A549 (cell line): ENCODE data around the gene MYO18A. TPM values are rescaled to one million over a fixed set of nuclear protein-coding genes. Genes with fewer than 3 reads are reported as not detected.
A peak's percentile ranks its signal among the peaks of the same experiment; 100 is the strongest.

Experiments
- ATAC-seq, 2 experiments: fragments of 200-7000 bp in 1 of 2; fragments of >200 bp in 1 of 2; cut with Nextera tagmentation in 1 of 2; cut with Tn5 transposase in 1 of 2; 3 replicates each; pipeline versions ENCODE4 v1.8.0 to v1.9.1; 2018 to 2020; ENCODE audit warnings: mild to moderate bottlenecking in 1 of 2, moderate library complexity in 1 of 2
- CTCF ChIA-PET: fragments of 300-600 bp; sonication (Branson Sonifier 250); formaldehyde crosslinking; extraction: SDS; loops from one replicate; lab custom pipeline; 2021; ENCODE audit warnings: antibody characterized with exemption, inconsistent platforms; lab: Yijun Ruan, JAX
- POLR2A ChIA-PET: fragments of 350-600 bp; formaldehyde crosslinking; extraction: SDS; loops from one replicate; lab custom pipeline; 2021; ENCODE audit warnings: antibody characterized with exemption, inconsistent platforms; lab: Yijun Ruan, JAX
- DNase-seq, 2 experiments: peaks; one replicate each; pipeline versions ENCODE4 v3.0.0 to v3.0.0-alpha.2; 2011 to 2016; ENCODE audit warnings: low read depth in 1 of 2, low spot score in 1 of 2
- FAIRE-seq: peaks from 2 replicates; lab custom pipeline; 2011; peaks lifted over from hg19 to GRCh38; lab: Jason Lieb, UNC
- H3K27ac ChIP-seq, 2 experiments: fragments of >200 bp; sonication (Bioruptor Twin); formaldehyde crosslinking; 3 replicates each; pipeline ENCODE4 v1.5.1; 2016 to 2017
- H3K4me1 ChIP-seq: fragments of >200 bp; sonication (Bioruptor Twin); formaldehyde crosslinking; 3 replicates; pipeline ENCODE4 v1.6.1; 2016
- H3K4me2 ChIP-seq: fragments of >200 bp; sonication (Bioruptor Twin); formaldehyde crosslinking; 3 replicates; pipeline ENCODE4 v1.6.1; 2016
- H3K4me3 ChIP-seq: fragments of >200 bp; sonication (Bioruptor Twin); formaldehyde crosslinking; 3 replicates; pipeline ENCODE4 v1.5.1; 2016
- H3K9me3 ChIP-seq: fragments of >200 bp; sonication (Bioruptor Twin); formaldehyde crosslinking; 3 replicates; pipeline ENCODE4 v1.6.1; 2016
- CHD2 ChIP-seq: fragments of 150-350 bp; IDR thresholded peaks from 2 replicates; pipeline ENCODE4 v1.6.1; 2014; ENCODE audit warnings: low read length; ENCODE audit not compliant: partially characterized antibody
- FOSL2 ChIP-seq, 2 experiments: fragments of 450-650 bp in 1 of 2; fragments of >200 bp in 1 of 2; sonication (Bioruptor Twin) in 1 of 2; formaldehyde crosslinking; IDR thresholded peaks; 2 replicates each; pipeline versions ENCODE4 v1.5.0 to v1.6.1; 2016 to 2020; ENCODE audit warnings: mild to moderate bottlenecking in 1 of 2, moderate library complexity in 1 of 2
- GATA3 ChIP-seq: IDR thresholded peaks from 2 replicates; pipeline ENCODE4 v1.6.1; 2012; ENCODE audit warnings: borderline replicate concordance
- HDAC2 ChIP-seq: fragments of 200-600 bp; sonication (generic); IDR thresholded peaks from 2 replicates; pipeline ENCODE4 v1.6.1; 2016
- KDM5A ChIP-seq: fragments of 200-600 bp; sonication (generic); IDR thresholded peaks from 2 replicates; pipeline ENCODE4 v1.6.1; 2016; ENCODE audit warnings: antibody characterized with exemption, mild to moderate bottlenecking
- NFE2L2 ChIP-seq: fragments of 150-350 bp; conservative IDR thresholded peaks from 2 replicates; pipeline ENCODE4 v1.6.1; 2014; ENCODE audit warnings: low read length
- RARB ChIP-seq: fragments of 250-450 bp; sonication (Bioruptor Pico); IDR thresholded peaks from 2 replicates; pipeline ENCODE4 v1.8.0; 2021; ENCODE audit warnings: mild to moderate bottlenecking, moderate library complexity
- RNF2 ChIP-seq: fragments of 200-600 bp; sonication (generic); IDR thresholded peaks from 2 replicates; pipeline ENCODE4 v1.6.1; 2016; ENCODE audit warnings: low read depth, mild to moderate bottlenecking, antibody characterized with exemption, moderate library complexity, borderline replicate concordance
- TP53 ChIP-seq: fragments of 250-450 bp; sonication (Bioruptor Pico); IDR thresholded peaks from 2 replicates; pipeline ENCODE4 v1.5.0; 2021; ENCODE audit warnings: mild to moderate bottlenecking, moderate library complexity
- WGBS: methylation state at CpG from one replicate; pipeline ENCODE4 v1.1.6; 2017; ENCODE audit errors: missing lambda C conversion rate; 5-methylcytosine and 5-hydroxymethylcytosine counted together
- polyA plus RNA-seq, 4 experiments: library from polyadenylated mRNA; depleted of rRNA in 3 of 4; stranded (reverse); fragments of >200 nt; fragmentation: RNase III in 1 of 4; extraction: RNeasy Plus Mini Kit Qiagen cat#74134 plus additional on column Dnase treatment in 1 of 4; gene quantifications; 2 replicates in 3 of 4; 3 replicates in 1 of 4; pipeline ENCODE4 v1.2.3, GENCODE V29; 2011 to 2017
- TF ChIP-seq, protein P1 (sequence below): IDR thresholded peaks from 2 replicates; pipeline ENCODE4 v1.6.1; 2012; ENCODE audit warnings: low read depth, borderline replicate concordance
- TF ChIP-seq, protein P2 (sequence below): fragments of 250-450 bp; sonication (Bioruptor Pico); IDR thresholded peaks from 2 replicates; pipeline ENCODE4 v1.5.0; 2020; ENCODE audit warnings: low read depth, mild to moderate bottlenecking, moderate library complexity
- TF ChIP-seq, protein P3 (sequence below): fragments of >200 bp; sonication (Bioruptor Twin); formaldehyde crosslinking; IDR thresholded peaks from 3 replicates; pipeline ENCODE4 v1.6.1; 2016
- TF ChIP-seq, protein P4 (sequence below): fragments of 250-450 bp; sonication (Bioruptor Pico); IDR thresholded peaks from 2 replicates; pipeline ENCODE4 v1.5.0; 2021; ENCODE audit warnings: mild to moderate bottlenecking, moderate library complexity, borderline replicate concordance

Gene MYO18A
- polyA plus RNA-seq, 2 of the 4 experiments (the other 2 are of a cell fraction): 12.3 to 28.4 TPM

- POLR2A ChIA-PET: interaction anchor here (3.8 to 4.3 kb wide), 2 partner anchors 30 to 115 kb away, joined by 28 to 47 read pairs; partner anchors contain the start of gene NUFIP2
- peaks cover 38% of the 10 kb centered on the region for H3K4me1 ChIP-seq
- ATAC-seq: peak in 1 of 2 experiments; percentile 8; a peak in 3 of 6 replicates
- peak overlapping the region; percentile 60; the same call in 2 of the 3 replicates for H3K4me3 ChIP-seq
- peak overlapping the region; percentile 88 for H3K4me2 ChIP-seq
- H3K9me3 ChIP-seq: no peaks in the 10 kb centered on the region; the same call in 2 of the 3 replicates
- H3K27ac ChIP-seq: peak overlapping the region; percentile 81 to 95
- CTCF ChIA-PET: interaction anchor here (0.6 to 12.8 kb wide), 11 partner anchors 15 to 212 kb away, joined by 3 to 263 read pairs (median 6); no protein-coding TSS in a partner anchor
- DNase-seq: peak; percentile 54 to 61
- TF ChIP-seq FOSL2 (IDR thresholded peaks at IDR 0.05): no peak
- no peak for TF ChIP-seq FOSL2 (CRISPR knock-in tag; IDR thresholded peaks at IDR 0.05)
- no peak for TF ChIP-seq NFE2L2
- TF ChIP-seq RNF2: no peak
- no peak for TF ChIP-seq GATA3
- TF ChIP-seq, protein P1, sequence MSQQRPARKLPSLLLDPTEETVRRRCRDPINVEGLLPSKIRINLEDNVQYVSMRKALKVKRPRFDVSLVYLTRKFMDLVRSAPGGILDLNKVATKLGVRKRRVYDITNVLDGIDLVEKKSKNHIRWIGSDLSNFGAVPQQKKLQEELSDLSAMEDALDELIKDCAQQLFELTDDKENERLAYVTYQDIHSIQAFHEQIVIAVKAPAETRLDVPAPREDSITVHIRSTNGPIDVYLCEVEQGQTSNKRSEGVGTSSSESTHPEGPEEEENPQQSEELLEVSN: no peak
- TF ChIP-seq KDM5A: no peak
- WGBS: 13% methylated on average over 4 of the region's 4 CpGs
- FAIRE-seq: no peak
These were observed 2.1 kb downstream of the MYO18A start for GRCh38 chr17:29177871-29178749.

- H3K9me3 ChIP-seq: no peaks in the 10 kb centered on the region
- peaks cover 38% of the 10 kb centered on the region for H3K4me1 ChIP-seq
- no peak for FAIRE-seq
- peak overlapping the region; percentile 81 to 95 for H3K27ac ChIP-seq
- TF ChIP-seq HDAC2 (no peak), CHD2 (no peak), TP53 (no peak), RARB (CRISPR knock-in tag) (no peak)
- TF ChIP-seq, protein P2, sequence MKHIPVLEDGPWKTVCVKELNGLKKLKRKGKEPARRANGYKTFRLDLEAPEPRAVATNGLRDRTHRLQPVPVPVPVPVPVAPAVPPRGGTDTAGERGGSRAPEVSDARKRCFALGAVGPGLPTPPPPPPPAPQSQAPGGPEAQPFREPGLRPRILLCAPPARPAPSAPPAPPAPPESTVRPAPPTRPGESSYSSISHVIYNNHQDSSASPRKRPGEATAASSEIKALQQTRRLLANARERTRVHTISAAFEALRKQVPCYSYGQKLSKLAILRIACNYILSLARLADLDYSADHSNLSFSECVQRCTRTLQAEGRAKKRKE (CRISPR knock-in tag): no peak
- TF ChIP-seq, protein P3, sequence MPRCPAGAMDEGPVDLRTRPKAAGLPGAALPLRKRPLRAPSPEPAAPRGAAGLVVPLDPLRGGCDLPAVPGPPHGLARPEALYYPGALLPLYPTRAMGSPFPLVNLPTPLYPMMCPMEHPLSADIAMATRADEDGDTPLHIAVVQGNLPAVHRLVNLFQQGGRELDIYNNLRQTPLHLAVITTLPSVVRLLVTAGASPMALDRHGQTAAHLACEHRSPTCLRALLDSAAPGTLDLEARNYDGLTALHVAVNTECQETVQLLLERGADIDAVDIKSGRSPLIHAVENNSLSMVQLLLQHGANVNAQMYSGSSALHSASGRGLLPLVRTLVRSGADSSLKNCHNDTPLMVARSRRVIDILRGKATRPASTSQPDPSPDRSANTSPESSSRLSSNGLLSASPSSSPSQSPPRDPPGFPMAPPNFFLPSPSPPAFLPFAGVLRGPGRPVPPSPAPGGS: no peak
- TF ChIP-seq, protein P4, sequence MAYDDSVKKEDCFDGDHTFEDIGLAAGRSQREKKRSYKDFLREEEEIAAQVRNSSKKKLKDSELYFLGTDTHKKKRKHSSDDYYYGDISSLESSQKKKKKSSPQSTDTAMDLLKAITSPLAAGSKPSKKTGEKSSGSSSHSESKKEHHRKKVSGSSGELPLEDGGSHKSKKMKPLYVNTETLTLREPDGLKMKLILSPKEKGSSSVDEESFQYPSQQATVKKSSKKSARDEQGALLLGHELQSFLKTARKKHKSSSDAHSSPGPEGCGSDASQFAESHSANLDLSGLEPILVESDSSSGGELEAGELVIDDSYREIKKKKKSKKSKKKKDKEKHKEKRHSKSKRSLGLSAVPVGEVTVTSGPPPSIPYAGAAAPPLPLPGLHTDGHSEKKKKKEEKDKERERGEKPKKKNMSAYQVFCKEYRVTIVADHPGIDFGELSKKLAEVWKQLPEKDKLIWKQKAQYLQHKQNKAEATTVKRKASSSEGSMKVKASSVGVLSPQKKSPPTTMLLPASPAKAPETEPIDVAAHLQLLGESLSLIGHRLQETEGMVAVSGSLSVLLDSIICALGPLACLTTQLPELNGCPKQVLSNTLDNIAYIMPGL (CRISPR knock-in tag): no peak
- TF ChIP-seq, protein P1: no peak
- WGBS: 44% methylated on average over 3 of the region's 3 CpGs
- H3K4me2 ChIP-seq: peak overlapping the region; percentile 88
- DNase-seq: no peak
- ChIA-PET CTCF (interaction anchor here (0.6 to 12.8 kb wide), 12 partner anchors 15 to 220 kb away, joined by 3 to 263 read pairs (median 5); no protein-coding TSS in a partner anchor), POLR2A (interaction anchor here (1.3 to 3.8 kb wide), 3 partner anchors 22 to 116 kb away, joined by 6 to 28 read pairs (median 9); partner anchors contain the start of gene NUFIP2)
- peak overlapping the region; percentile 60; the same call in 1 of the 3 replicates for H3K4me3 ChIP-seq
- no peak for ATAC-seq
These were observed 2.7 kb downstream of the MYO18A start for GRCh38 chr17:29177541-29177870.
